ENCODE results near the gene USH2A.

USH2A gene

GRCh38 chr1:216306830-216307229, 116.4 kb downstream of the USH2A start:
- no peak for DNase-seq (ENCODE audit: low read depth, low spot score)
- no peak overlapping the region for H3K27ac ChIP-seq

GRCh38 chr1:216303690-216304089, 119.6 kb downstream of the USH2A start:
- no peak for DNase-seq (ENCODE audit: low read depth, low spot score)
- H3K27ac ChIP-seq, result no peak overlapping the region

DNA sequence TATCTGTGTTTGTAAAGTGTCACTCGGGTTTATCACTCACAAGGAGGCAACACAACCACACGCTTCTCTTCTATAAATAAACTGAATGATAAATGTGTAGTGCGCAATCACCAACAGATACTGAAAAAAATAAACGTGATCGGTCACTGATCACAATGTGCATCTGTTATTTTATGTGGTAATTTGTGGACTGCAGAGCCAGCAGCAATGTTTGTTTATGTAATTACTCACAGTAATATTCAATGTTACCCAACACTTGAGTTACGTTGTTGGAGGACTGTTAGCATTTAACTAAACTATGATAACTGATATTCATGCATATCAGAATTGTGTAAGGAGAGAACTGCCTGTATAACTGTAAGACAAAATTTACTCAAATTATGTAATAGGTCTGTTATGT, 129.6 kb downstream of the USH2A start:
- no peak overlapping the region for H3K27ac ChIP-seq
- no peak for DNase-seq (ENCODE audit: low read depth, low spot score)

DNA sequence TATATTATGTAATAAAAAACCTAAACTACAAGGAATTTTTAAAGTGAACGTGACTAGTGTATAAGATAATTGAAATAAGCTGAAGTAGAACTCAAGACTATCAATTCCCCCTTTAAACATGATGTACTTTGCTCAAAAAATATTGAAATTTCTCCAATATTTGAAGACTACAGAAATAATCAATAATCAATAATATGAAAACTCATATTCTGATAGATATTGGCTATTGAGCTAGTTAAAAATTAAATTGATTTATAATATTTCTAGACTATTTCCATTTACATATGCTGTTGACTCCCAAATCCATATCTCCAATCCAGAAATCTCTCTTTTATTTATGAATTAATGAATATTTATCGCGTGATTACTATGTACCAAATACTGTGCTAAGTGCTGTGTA, 133.2 kb downstream of the USH2A start:
- DNase-seq (ENCODE audit: low read depth, low spot score), result no peak
- H3K27ac ChIP-seq, result no peak overlapping the region

DNA sequence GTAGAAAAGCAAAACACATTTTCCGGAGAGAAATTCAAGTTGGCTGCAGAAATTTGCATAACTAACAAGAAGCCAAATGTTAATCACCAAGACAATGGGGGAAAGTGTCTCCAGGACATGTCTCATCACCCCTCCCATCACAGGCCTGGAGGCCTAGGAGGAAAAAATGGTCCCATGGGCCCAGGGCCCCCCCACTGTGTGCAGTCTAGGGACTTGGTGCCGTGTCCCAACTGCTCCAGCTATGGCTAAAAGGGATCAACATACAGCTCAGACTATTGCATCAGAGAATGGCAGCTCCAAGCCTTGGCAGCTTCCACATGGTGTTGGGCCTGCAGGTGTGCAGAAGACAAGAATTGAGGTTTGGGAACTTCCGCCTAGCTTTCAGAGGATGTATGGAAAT, 138.2 kb downstream of the USH2A start:
- no peak overlapping the region for H3K27ac ChIP-seq
- DNase-seq (ENCODE audit: low read depth, low spot score), result no peak

- H3K27ac ChIP-seq, result no peak overlapping the region
- DNase-seq (ENCODE audit: low read depth, low spot score), result no peak
Observed at GRCh38 chr1:216281757-216282156, 141.5 kb downstream of the USH2A start.

DNA sequence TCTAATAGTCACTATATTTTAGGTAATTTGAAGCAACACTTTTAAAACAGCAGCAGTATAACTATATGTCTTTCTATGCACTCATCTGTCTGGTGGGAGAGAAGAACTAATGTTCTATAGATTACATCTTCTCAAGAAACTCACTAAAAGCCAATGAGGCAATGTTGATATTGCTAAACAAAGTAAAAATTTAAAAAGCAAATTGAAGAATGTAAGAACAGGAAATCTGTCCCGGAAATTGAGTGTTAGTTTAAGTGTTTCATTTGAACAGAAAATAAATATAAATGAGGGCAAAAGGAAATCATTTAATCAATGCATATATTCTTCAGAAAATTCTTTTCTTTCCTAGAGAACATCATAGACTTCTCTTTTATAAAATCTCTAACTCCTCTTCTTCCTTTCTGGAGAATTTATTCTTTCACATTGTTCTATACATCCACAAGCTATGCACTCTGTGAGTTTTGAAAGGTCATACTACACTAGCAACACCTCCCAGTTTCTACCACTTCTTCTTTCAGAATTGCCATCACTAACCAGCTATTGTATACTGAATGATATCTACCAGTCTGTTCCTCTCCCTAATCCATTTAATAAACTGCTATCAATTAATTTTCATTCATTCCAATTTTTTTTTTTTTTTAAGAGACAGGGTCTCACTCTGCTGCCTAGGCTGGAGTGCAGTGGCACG, 153.0 kb downstream of the USH2A start:
- no peak for DNase-seq (ENCODE audit: low read depth, low spot score)
- H3K27ac ChIP-seq, result no peak overlapping the region

DNA sequence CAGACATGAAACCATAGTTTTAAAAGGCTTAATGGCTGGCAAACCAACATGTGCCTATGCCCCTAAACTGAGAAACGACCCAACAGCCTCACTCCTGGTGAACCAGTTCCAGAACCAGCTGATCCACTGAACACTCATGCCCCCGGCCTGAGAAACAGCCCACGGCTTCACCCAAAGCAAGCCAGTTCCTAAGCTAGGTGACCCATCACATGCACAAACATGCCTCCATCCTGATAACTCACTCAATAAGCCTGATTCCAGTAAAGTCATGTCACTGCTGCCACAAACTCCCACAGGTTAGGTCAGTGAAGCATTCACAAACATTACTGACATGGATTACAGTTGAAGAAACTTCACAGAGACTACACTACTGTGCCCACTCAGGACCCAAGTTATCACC, 161.6 kb downstream of the USH2A start:
- no peak overlapping the region for H3K27ac ChIP-seq
- DNase-seq (ENCODE audit: low read depth, low spot score), result peak; percentile 1

GRCh38 chr1:216258856-216259255, 164.4 kb downstream of the USH2A start:
- H3K27ac ChIP-seq, result no peak overlapping the region
- DNase-seq (ENCODE audit: low read depth, low spot score), result no peak

DNA sequence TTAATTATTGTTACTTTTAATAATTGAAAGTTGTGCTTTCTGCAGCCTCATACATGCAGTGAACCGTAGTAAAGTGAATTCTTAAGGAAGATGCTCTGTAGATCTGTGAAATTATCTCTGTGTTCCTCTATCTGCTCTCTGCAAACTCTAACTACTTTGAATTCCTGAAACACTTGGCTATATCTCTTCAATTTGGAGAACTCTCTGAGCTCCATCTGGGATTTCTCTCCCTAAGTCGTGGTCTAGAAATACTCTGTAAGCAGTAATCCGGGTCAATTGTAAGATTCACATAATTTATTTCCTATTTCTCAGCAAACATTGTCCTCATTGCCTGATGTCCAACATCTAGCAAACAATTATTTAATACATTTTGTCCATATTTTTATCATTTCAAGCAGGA, 164.9 kb downstream of the USH2A start:
- no peak overlapping the region for H3K27ac ChIP-seq
- DNase-seq (ENCODE audit: low read depth, low spot score), result no peak

- H3K27ac ChIP-seq, result no peak overlapping the region
- no peak for DNase-seq (ENCODE audit: low read depth, low spot score)
Observed at GRCh38 chr1:216250861-216251260, 172.4 kb downstream of the USH2A start.

GRCh38 chr1:216248628-216249027, 174.6 kb downstream of the USH2A start:
- DNase-seq (ENCODE audit: low read depth, low spot score), result no peak

DNA sequence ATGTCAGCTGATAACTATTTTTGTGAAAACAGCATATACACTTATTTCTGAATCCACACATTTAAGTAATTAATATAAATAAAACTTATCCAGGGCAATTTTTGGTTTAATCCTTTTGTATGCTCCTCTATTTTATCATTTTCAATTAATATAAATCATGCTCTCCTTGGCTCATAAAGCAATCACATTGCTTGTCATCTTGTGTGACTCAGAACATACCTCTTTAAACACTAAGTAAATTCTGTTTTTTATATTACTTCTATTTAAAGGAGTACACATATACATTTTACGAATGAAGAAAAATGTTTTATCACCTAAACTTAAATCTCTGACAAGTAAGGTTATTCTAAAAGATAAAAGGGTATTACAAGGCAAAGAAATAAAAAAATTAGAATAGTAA, 175.3 kb downstream of the USH2A start:
- no peak for DNase-seq (ENCODE audit: low read depth, low spot score)
- H3K27ac ChIP-seq, result no peak overlapping the region

More at GRCh38 chr1:216248628-216249027, 174.6 kb downstream of the USH2A start:
- no peak overlapping the region for H3K27ac ChIP-seq

- no peak overlapping the region for H3K27ac ChIP-seq
- DNase-seq (ENCODE audit: low read depth, low spot score), result no peak
Observed at GRCh38 chr1:216246577-216247203, 176.6 kb downstream of the USH2A start.

DNA sequence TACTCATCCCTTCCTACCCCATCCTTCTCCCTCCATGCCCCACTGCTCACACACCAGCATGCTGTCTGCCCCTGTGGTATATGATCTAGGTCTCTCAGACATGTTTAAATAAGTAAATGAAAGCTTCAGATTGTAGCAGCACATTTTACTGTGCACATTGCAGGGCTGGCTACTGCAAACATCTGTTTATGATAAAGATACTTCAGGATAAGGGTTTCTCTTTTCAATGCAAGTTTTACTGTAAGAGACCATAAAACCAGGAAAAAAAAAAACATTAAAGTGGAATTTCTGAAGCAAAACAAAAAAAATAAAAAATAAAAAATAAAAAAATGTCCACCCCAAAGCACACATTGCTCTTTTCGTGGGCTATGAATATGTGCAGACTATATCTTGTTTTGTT, 184.4 kb downstream of the USH2A start:
- no peak overlapping the region for H3K27ac ChIP-seq
- DNase-seq (ENCODE audit: low read depth, low spot score), result no peak

DNA sequence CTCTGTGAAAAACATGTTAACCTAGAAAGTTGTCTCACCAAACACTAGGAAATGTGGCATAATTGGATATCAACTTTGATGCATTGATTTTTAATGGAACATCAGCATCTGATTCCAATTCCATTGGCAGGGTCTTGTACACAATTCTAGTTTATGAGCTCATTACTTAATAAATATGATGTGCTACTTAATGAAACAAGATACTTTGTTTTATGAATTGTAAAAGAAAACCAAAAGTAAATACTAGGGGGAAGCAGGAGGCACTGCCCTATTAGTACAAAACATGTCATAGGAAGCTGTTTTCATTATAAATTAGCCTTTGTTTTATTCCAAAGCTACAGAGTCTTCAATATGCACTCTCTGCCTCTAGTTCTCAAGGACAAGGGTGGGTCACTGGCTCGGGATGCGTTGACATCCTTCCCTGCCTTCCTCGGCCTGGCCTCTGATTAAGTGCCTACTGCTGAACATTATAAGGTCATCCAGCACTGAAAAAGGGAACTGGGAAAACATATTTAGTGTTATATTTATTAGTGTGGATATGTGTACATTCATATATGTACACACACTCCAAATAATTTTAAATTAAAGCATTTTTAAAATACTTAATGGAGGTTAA, 185.2 kb downstream of the USH2A start:
- no peak overlapping the region for H3K27ac ChIP-seq
- no peak for DNase-seq (ENCODE audit: low read depth, low spot score)

- H3K27ac ChIP-seq, result no peak overlapping the region
- DNase-seq (ENCODE audit: low read depth, low spot score), result no peak
Observed at GRCh38 chr1:216224233-216224632, 199.0 kb downstream of the USH2A start.

DNA sequence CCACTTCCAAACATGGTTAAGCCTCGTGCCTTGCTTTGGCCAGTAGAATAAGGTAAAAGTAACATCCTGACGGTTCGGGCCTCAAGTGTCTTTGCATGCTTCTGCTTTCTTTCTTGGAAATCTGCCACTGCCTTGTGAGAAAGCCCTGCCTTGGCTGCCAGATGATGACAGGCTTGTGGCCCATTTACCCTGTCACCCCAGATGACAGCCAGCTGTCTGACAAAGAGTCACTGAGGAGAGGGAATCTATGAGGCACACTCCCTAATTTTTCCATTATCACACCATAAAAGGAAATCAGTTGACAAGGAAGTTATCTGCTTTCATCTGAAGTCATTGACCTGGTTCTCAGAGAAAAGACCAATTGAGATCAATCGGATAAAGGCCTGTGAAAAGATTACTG, 199.8 kb downstream of the USH2A start:
- H3K27ac ChIP-seq, result no peak overlapping the region
- DNase-seq (ENCODE audit: low read depth, low spot score), result no peak

DNA sequence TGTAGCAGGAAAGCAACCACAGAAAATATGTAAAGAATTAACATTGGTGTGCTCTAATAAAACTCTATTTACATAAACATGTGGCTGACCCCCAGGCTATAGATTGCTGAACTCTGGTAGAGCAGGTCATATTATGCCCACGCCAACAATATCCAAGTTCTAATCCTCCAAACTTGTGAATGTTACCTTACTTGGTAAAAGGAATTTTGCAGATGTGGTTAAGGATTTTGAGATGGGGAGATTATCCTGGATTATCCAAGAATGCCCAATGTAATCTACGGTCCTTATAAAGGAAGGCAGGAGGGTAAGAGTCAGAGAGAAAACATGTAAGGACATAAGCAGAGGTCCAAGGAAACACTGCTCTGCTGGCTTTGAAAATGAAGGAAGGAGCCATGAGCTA, 201.0 kb downstream of the USH2A start:
- no peak for DNase-seq (ENCODE audit: low read depth, low spot score)

GRCh38 chr1:216221260-216221700, 202.0 kb downstream of the USH2A start:
- no peak overlapping the region for H3K27ac ChIP-seq
- DNase-seq (ENCODE audit: low read depth, low spot score), result peak; percentile 14

More for the DNA sequence above, 201.0 kb downstream of the USH2A start:
- no peak overlapping the region for H3K27ac ChIP-seq

- H3K27ac ChIP-seq, result no peak overlapping the region
- no peak for DNase-seq (ENCODE audit: low read depth, low spot score)
Observed at GRCh38 chr1:216216305-216216704, 206.9 kb downstream of the USH2A start.

DNA sequence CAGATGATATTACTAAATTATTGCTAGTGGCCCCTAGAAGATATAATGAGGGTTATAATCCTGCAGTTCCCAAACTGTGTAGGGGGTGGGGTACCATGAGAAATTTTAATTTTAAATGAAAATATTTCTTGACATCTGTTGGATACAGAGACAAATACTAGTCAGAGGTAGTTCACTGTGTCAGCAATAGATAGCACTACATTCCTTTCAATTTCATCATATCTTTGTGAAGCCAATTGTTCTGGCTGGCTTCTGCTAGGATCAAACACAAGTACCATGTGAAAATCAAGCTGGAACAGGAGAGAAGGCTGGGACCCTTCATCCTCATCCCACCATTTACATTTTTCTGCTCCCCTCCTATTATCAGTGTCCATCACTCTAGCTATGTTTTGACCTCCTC, 208.1 kb downstream of the USH2A start:
- no peak overlapping the region for H3K27ac ChIP-seq
- no peak for DNase-seq (ENCODE audit: low read depth, low spot score)
